ENCODE data around the gene HM13.

The HM13 gene

DNA sequence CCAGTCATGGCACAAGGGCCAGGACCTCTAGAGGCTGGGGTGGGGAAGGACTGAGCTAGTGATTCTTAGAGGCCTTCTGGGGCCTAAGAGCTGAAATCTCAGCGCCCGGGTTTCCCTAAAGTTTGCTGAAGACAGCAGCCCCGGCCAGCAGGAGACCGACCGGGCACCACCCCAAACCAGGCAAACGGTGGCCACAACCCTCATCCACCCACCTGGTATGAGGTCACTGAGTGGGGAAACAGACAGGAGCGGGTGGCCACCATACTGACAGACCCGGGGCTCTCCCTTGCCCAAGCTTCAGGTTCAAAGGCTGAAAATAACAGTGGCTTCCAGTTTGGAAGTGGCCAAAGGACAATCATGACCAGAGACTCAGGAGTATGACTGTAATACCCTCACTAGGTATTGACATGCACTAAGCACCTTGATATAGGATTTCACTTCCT lies 55.8 kb downstream of the HM13 start:
- Histone ChIP-seq H3K4me3 (ENCODE audit: low read length) (no peak overlapping the region), H3K79me1 (ENCODE audit: low read length) (peaks cover 3% of the 10 kb centered on the region), H3K36me3 (ENCODE audit: control insufficient read depth, insufficient read depth, low read length) (peaks cover 2% of the 10 kb centered on the region), H3K18ac (ENCODE audit: low read length) (peak overlapping the region; percentile 30), H3K27me3 (ENCODE audit: insufficient read depth, low read length, poor library complexity) (no peaks in the 10 kb centered on the region), H3K4me1 (ENCODE audit: control insufficient read depth, low read depth, low read length) (peaks cover 11% of the 10 kb centered on the region), H3K23ac (ENCODE audit: low read length) (no peak overlapping the region), H3K27ac (ENCODE audit: low read depth, low read length) (no peak overlapping the region), H2BK120ac (ENCODE audit: low read depth, low read length) (peak overlapping the region; percentile 17), H3K56ac (ENCODE audit: low read length) (peak overlapping the region; percentile 72), H3K79me2 (ENCODE audit: control insufficient read depth, insufficient read depth, low read length) (no peaks in the 10 kb centered on the region), H3K9ac (ENCODE audit: low read length) (peak overlapping the region; percentile 65), H3K4me2 (ENCODE audit: low read length) (no peak overlapping the region), H2BK5ac (ENCODE audit: low read length) (peak overlapping the region; percentile 83), H2AK5ac (ENCODE audit: low read length) (peak overlapping the region; percentile 80), H4K8ac (ENCODE audit: low read depth, low read length) (no peak overlapping the region), H3K4ac (ENCODE audit: low read depth, low read length) (peak overlapping the region; percentile 75), H4K5ac (ENCODE audit: low read length) (no peak overlapping the region), H2BK15ac (replicated peaks; ENCODE audit: low read depth) (no peak overlapping the region)
- WGBS (ENCODE audit: extremely low coverage, insufficient coverage, low lambda C conversion rate), result no CpG with 5 or more reads among the region's 8 CpGs
- DNase-seq, result no peak

DNA sequence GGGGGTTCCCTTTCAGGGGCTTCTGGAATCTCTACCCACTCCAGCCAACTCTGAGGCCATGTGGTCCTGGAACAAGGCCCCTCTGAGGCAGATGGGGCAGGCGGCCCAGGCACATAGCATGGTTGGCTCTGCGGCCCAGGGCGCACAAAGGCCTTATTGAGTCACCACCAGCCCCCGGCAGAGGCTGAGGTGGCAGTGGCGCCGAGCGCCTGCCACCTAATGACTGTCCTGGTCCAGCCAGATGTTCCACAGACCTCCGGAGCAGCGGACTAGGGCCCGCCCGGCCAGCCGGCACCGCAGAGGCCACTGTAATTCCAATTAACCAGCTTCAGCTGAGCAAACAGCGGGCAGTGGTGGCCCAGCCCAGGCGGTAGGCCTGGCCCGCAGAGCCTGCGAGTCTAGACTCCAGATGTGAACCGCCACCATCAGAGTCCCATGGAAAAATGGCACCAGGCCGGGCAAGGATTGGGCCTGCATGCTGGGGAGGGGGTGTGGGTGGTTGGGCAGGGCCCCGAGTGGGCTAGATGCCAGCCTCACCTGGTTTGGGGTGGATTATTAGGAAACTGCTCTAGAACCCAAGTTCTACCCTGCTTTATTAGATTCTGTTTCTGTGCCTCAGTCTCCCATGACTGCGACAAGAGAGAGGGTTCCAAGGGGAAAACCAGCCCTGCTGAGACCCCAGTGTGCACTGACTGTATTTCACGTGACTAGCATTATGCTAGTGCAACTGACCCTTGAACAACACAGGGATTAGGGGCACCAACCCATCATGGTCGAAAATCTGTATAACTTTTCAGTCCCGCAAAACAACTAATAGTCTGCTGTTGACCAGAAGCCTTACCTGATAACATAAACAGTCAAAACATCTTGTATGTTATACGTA lies 56.7 kb downstream of the HM13 start:
- Histone ChIP-seq H3K4me3 (ENCODE audit: low read length) (no peak overlapping the region), H4K8ac (ENCODE audit: low read depth, low read length) (no peak overlapping the region), H4K5ac (ENCODE audit: low read length) (no peak overlapping the region), H3K4ac (ENCODE audit: low read depth, low read length) (peak overlapping the region; percentile 87), H3K79me2 (ENCODE audit: control insufficient read depth, insufficient read depth, low read length) (no peaks in the 10 kb centered on the region), H3K27me3 (ENCODE audit: insufficient read depth, low read length, poor library complexity) (no peaks in the 10 kb centered on the region), H3K4me2 (ENCODE audit: low read length) (no peak overlapping the region), H2BK15ac (replicated peaks; ENCODE audit: low read depth) (no peak overlapping the region), H2AK5ac (ENCODE audit: low read length) (peak overlapping the region; percentile 32), H3K79me1 (ENCODE audit: low read length) (peaks cover 3% of the 10 kb centered on the region), H3K9ac (ENCODE audit: low read length) (peak overlapping the region; percentile 42), H3K56ac (ENCODE audit: low read length) (peak overlapping the region; percentile 69), H3K4me1 (ENCODE audit: control insufficient read depth, low read depth, low read length) (peaks cover 11% of the 10 kb centered on the region), H3K36me3 (ENCODE audit: control insufficient read depth, insufficient read depth, low read length) (no peaks in the 10 kb centered on the region), H3K27ac (ENCODE audit: low read depth, low read length) (no peak overlapping the region), H3K23ac (ENCODE audit: low read length) (peak overlapping the region; percentile 60), H2BK120ac (ENCODE audit: low read depth, low read length) (peak overlapping the region; percentile 7), H3K18ac (ENCODE audit: low read length) (peak overlapping the region; percentile 65), H2BK5ac (ENCODE audit: low read length) (no peak overlapping the region)
- WGBS (ENCODE audit: extremely low coverage, insufficient coverage, low lambda C conversion rate), result no CpG with 5 or more reads among the region's 25 CpGs
- DNase-seq, result no peak

DNA sequence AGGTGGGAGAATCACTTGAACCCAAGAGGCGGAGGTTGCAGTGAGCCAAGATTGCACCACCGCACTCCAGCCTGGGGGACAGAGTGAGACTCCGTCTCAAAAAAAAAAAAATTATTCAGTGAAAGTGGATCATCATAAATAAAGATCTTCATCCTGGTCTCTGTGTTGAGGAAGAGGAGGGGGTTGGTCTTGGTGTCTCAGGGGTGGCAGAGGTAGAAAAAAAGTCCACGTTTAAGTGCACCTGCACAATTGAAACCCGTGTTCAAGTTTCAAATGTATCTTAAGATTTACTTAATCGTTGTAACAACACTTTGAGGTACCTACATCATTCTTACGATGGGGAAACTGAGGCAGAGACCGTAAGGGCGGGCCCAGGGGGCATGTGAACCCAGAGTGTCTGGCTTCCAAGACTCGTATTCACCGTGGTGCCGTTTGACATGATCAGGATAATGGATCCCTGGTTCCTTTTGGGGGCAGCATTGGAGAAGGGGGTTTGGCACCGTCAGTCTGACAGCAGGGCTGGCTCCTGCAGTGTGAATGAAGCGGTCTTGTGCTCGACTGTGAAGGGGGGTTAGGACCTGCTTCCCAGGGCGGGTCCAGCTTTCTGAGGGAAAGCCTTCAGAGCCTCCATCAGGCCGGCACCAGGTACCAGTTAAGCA lies 57.9 kb downstream of the HM13 start:
- no peak for DNase-seq
- peak overlapping the region; percentile 76 for H3K4me2 ChIP-seq (ENCODE audit: low read length)

DNA sequence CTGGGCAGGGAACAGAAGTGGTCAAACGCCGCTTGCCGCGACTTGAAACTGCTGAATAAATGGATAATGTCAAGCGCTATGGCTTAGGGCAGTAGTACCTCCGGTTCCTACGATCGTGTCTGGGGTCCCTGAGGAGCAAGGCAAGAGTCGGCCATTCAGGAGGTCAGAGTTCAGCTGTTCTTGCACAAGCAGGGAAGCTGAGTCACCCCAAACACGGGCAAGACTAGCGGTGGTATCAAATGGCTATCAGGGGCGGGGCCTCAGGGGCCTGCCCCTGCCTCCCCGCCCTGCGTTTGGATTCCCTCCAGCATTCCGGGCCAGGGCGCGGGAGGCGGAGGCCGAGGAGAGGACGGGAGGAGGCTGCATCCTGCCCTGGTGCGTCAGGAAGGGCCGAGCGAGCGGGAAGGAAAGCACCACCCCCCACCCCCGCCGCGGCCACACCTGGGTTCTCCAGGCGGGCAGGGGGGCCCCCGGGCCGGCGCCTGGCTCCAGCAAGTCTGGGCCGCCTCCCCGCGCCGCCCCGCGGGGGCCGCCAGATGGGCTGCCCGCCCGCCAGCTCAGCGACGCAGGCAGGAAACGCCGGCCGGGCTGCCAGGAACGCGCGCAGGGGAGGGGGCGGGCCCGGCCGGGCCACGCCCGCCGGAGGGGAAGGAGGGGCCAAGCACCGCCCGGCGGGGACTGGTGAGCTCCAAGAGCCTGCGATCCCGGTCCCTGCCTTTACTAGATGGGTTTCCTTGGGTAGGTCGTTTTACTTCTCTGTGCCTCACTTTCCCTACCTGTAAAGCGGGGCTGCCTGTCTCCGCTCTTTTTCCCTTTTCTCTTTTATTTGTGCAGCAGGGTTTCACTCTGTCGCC lies 58.7 kb downstream of the HM13 start:
- Histone ChIP-seq H3K79me1 (ENCODE audit: low read length) (peaks cover 3% of the 10 kb centered on the region), H3K4ac (ENCODE audit: low read depth, low read length) (peak overlapping the region; percentile 84), H3K18ac (ENCODE audit: low read length) (peak overlapping the region; percentile 75), H2AK5ac (ENCODE audit: low read length) (peak overlapping the region; percentile 59), H3K4me2 (ENCODE audit: low read length) (peak overlapping the region; percentile 76), H3K4me1 (ENCODE audit: control insufficient read depth, low read depth, low read length) (peaks cover 11% of the 10 kb centered on the region), H3K9ac (ENCODE audit: low read length) (peak overlapping the region; percentile 91), H3K27ac (ENCODE audit: low read depth, low read length) (peak overlapping the region; percentile 94), H3K36me3 (ENCODE audit: control insufficient read depth, insufficient read depth, low read length) (no peaks in the 10 kb centered on the region), H4K5ac (ENCODE audit: low read length) (no peak overlapping the region), H3K79me2 (ENCODE audit: control insufficient read depth, insufficient read depth, low read length) (no peaks in the 10 kb centered on the region), H4K8ac (ENCODE audit: low read depth, low read length) (no peak overlapping the region), H2BK15ac (replicated peaks; ENCODE audit: low read depth) (no peak overlapping the region), H3K4me3 (ENCODE audit: low read length) (peak overlapping the region; percentile 42), H3K23ac (ENCODE audit: low read length) (peak overlapping the region; percentile 92), H3K27me3 (ENCODE audit: insufficient read depth, low read length, poor library complexity) (no peaks in the 10 kb centered on the region), H2BK120ac (ENCODE audit: low read depth, low read length) (peak overlapping the region; percentile 88), H2BK5ac (ENCODE audit: low read length) (peak overlapping the region; percentile 98), H3K56ac (ENCODE audit: low read length) (peak overlapping the region; percentile 96)
- no CpG with 5 or more reads among the region's 63 CpGs for WGBS (ENCODE audit: extremely low coverage, insufficient coverage, low lambda C conversion rate)
- peak; percentile 100 for DNase-seq

More for the DNA sequence above, 57.9 kb downstream of the HM13 start:
- peak overlapping the region; percentile 84 for H3K4ac ChIP-seq (ENCODE audit: low read depth, low read length)
- peak overlapping the region; percentile 42 for H3K4me3 ChIP-seq (ENCODE audit: low read length)
- peak overlapping the region; percentile 88 for H2BK120ac ChIP-seq (ENCODE audit: low read depth, low read length)
- H3K79me1 ChIP-seq (ENCODE audit: low read length), result peaks cover 3% of the 10 kb centered on the region
- H2BK5ac ChIP-seq (ENCODE audit: low read length), result peak overlapping the region; percentile 98
- no peaks in the 10 kb centered on the region for H3K36me3 ChIP-seq (ENCODE audit: control insufficient read depth, insufficient read depth, low read length)
- WGBS (ENCODE audit: extremely low coverage, insufficient coverage, low lambda C conversion rate), result no CpG with 5 or more reads among the region's 17 CpGs
- peak overlapping the region; percentile 59 for H2AK5ac ChIP-seq (ENCODE audit: low read length)
- no peaks in the 10 kb centered on the region for H3K27me3 ChIP-seq (ENCODE audit: insufficient read depth, low read length, poor library complexity)
- H3K56ac ChIP-seq (ENCODE audit: low read length), result peak overlapping the region; percentile 96
- H4K8ac ChIP-seq (ENCODE audit: low read depth, low read length), result no peak overlapping the region
- H3K23ac ChIP-seq (ENCODE audit: low read length), result peak overlapping the region; percentile 92
- H4K5ac ChIP-seq (ENCODE audit: low read length), result no peak overlapping the region
- H3K9ac ChIP-seq (ENCODE audit: low read length), result peak overlapping the region; percentile 91
- H3K18ac ChIP-seq (ENCODE audit: low read length), result peak overlapping the region; percentile 42
- peak overlapping the region; percentile 94 for H3K27ac ChIP-seq (ENCODE audit: low read depth, low read length)
- no peak overlapping the region for H2BK15ac ChIP-seq (replicated peaks; ENCODE audit: low read depth)
- H3K4me1 ChIP-seq (ENCODE audit: control insufficient read depth, low read depth, low read length), result peaks cover 11% of the 10 kb centered on the region
- no peaks in the 10 kb centered on the region for H3K79me2 ChIP-seq (ENCODE audit: control insufficient read depth, insufficient read depth, low read length)

DNA sequence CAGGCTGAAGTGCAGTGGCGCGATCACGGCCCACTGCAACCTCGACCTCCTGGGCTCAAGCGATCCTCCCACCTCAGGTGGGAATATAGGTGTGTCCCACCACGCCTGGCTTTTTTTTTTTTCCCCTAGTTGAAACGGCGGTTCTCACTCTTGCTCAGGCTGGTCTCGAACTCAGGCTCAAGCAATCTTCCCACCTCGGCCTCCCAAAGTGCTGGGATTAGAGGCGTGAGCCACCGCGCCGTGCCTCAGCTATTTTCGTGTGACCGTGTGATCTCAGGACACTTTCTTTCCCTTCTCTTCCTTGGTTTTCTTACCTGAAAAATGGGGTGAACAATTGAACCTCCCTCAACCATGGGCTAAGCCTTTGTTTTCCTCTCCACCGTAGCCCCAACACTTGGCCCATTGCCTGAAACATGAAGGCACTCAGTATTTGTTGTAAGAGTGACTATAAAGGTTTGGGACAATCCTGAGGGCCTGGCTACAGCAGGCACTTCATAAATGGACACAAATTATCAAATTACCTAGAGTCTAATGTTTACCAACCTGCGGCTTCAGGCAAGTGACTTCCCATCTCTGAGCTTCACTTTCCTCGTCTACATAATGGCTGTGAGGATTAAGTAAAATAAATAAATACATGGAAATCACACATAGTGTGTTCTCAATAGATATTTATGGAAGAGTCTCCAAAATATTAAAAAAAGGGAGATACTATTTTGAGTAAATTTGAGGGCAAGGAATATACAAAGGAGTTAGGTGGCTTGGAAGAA lies 59.5 kb downstream of the HM13 start:
- peak overlapping the region; percentile 50 for H3K4me2 ChIP-seq (ENCODE audit: low read length)
- no CpG with 5 or more reads among the region's 19 CpGs for WGBS (ENCODE audit: extremely low coverage, insufficient coverage, low lambda C conversion rate)
- H2AK5ac ChIP-seq (ENCODE audit: low read length), result peak overlapping the region; percentile 88
- no peaks in the 10 kb centered on the region for H3K79me2 ChIP-seq (ENCODE audit: control insufficient read depth, insufficient read depth, low read length)
- H3K18ac ChIP-seq (ENCODE audit: low read length), result peak overlapping the region; percentile 75
- H2BK15ac ChIP-seq (replicated peaks; ENCODE audit: low read depth), result no peak overlapping the region
- H2BK5ac ChIP-seq (ENCODE audit: low read length), result peak overlapping the region; percentile 93
- H3K23ac ChIP-seq (ENCODE audit: low read length), result no peak overlapping the region
- H3K56ac ChIP-seq (ENCODE audit: low read length), result peak overlapping the region; percentile 86
- H3K4me1 ChIP-seq (ENCODE audit: control insufficient read depth, low read depth, low read length), result peaks cover 11% of the 10 kb centered on the region
- no peak for DNase-seq
- H3K27ac ChIP-seq (ENCODE audit: low read depth, low read length), result peak overlapping the region; percentile 81
- H2BK120ac ChIP-seq (ENCODE audit: low read depth, low read length), result peak overlapping the region; percentile 30
- peak overlapping the region; percentile 40 for H3K4me3 ChIP-seq (ENCODE audit: low read length)
- peak overlapping the region; percentile 81 for H3K4ac ChIP-seq (ENCODE audit: low read depth, low read length)
- no peaks in the 10 kb centered on the region for H3K27me3 ChIP-seq (ENCODE audit: insufficient read depth, low read length, poor library complexity)
- no peaks in the 10 kb centered on the region for H3K36me3 ChIP-seq (ENCODE audit: control insufficient read depth, insufficient read depth, low read length)
- peak overlapping the region; percentile 33 for H4K5ac ChIP-seq (ENCODE audit: low read length)
- H3K79me1 ChIP-seq (ENCODE audit: low read length), result peaks cover 3% of the 10 kb centered on the region
- H3K9ac ChIP-seq (ENCODE audit: low read length), result peak overlapping the region; percentile 81
- H4K8ac ChIP-seq (ENCODE audit: low read depth, low read length), result peak overlapping the region; percentile 28

All from mesendoderm (in vitro differentiated cells).